Thyroid gland (tissue), 4 donors: Measurements from ENCODE around the gene MEMO1. TPM values are rescaled to one million over a fixed set of nuclear protein-coding genes. Genes with fewer than 3 reads are reported as not detected.
A peak's percentile ranks its signal among the peaks of the same experiment; 100 is the strongest.
"Not testable (repeated sequence)": the region's sequence is repeated elsewhere in the genome, so short reads cannot be mapped to it uniquely, and the experiment has no call there.

Experiments
- DNase-seq, 2 donors: peaks; one replicate each; pipeline ENCODE4 v3.0.0-alpha.2; 2019
- H3K27ac ChIP-seq, 3 donors: fragments of 200-600 bp; sonication (generic); 1 replicate in 2 of 3; 2 replicates in 1 of 3; pipeline ENCODE4 v1.5.1; 2016 to 2019; ENCODE audit warnings: mild to moderate bottlenecking in 1 of 3, moderate library complexity in 1 of 3
- H3K27me3 ChIP-seq: fragments of 200-600 bp; sonication (generic); one replicate; pipeline ENCODE4 v1.5.1; 2019
- H3K36me3 ChIP-seq, 2 donors: fragments of 200-600 bp; sonication (generic); one replicate each; pipeline ENCODE4 v1.5.1; 2016 to 2019
- H3K4me1 ChIP-seq, 2 donors: fragments of 200-600 bp; sonication (generic); one replicate each; pipeline ENCODE4 v1.5.1; 2017 to 2019
- H3K4me3 ChIP-seq, 3 donors: fragments of 200-600 bp; sonication (generic); replicated peaks in 1 of 3; 1 replicate in 2 of 3; 2 replicates in 1 of 3; pipeline ENCODE4 v1.5.1; 2016; ENCODE audit warnings: mild to moderate bottlenecking in 1 of 3
- H3K9me3 ChIP-seq: fragments of 200-600 bp; sonication (generic); one replicate; pipeline ENCODE4 v1.5.1; 2017
- CTCF ChIP-seq, 6 experiments: fragments of 200-600 bp in 3 of 6; fragments of 450-650 bp in 3 of 6; sonication (generic) in 3 of 6; IDR thresholded peaks; one replicate each; pipeline ENCODE4 v1.5.1; 2016 to 2019; ENCODE audit warnings: antibody characterized with exemption in 6 of 6, mild to moderate bottlenecking in 2 of 6, inconsistent platforms in 1 of 6, moderate library complexity in 1 of 6
- POLR2A ChIP-seq, 2 donors: fragments of 450-650 bp; IDR thresholded peaks; one replicate each; pipeline ENCODE4 v1.6.1; 2017; ENCODE audit warnings: antibody characterized with exemption in 2 of 2, mild to moderate bottlenecking in 2 of 2, moderate library complexity in 1 of 2
- WGBS, 2 donors: methylation state at CpG; one replicate each; pipeline ENCODE4 v1.1.5; 2017; 5-methylcytosine and 5-hydroxymethylcytosine counted together
- intact Hi-C: fragments of 100-400 bp; cut with DNase I; formaldehyde crosslinking; loops from one replicate; pipeline ENCODE4 v1.15.1; 2023
- total RNA-seq, 4 donors: library from RNA; depleted of rRNA; stranded (reverse); fragments of >200 nt; gene quantifications; one replicate each; pipeline ENCODE4 v1.2.3, GENCODE V29; 2016

MEMO1 gene
- total RNA-seq, 4 donors from 2014 or later, result 16.3 to 28.7 (median 27.4) TPM

GRCh38 chr2:31909661-31910060 is 101.1 kb downstream of the MEMO1 start:
- H3K27me3 ChIP-seq, result no peaks in the 10 kb centered on the region
- H3K9me3 ChIP-seq, result no peaks in the 10 kb centered on the region
- H3K4me3 ChIP-seq, result no peak overlapping the region
- H3K27ac ChIP-seq, result no peak overlapping the region
- TF ChIP-seq POLR2A (IDR thresholded peaks at IDR 0.05), result no peak
- no peak for TF ChIP-seq CTCF (IDR thresholded peaks at IDR 0.05)
- H3K4me1 ChIP-seq, result peaks cover 2 to 24% of the 10 kb centered on the region in 2 donors
- no peaks in the 10 kb centered on the region for H3K36me3 ChIP-seq
- intact Hi-C loops, result no loop called here
- DNase-seq, result no peak

- H3K9me3 ChIP-seq, H3K27me3 ChIP-seq, H3K36me3 ChIP-seq, H3K4me3 ChIP-seq, intact Hi-C loops, H3K27ac ChIP-seq: not testable (repeated sequence)
- peak; percentile 66 to 69 for DNase-seq
- 34 to 46% methylated on average over 6 of the region's 6 CpGs for WGBS, 2 donors
- peaks cover 2 to 25% of the 10 kb centered on the region in 2 donors for H3K4me1 ChIP-seq
Measured at GRCh38 chr2:31907491-31907890, 103.3 kb downstream of the MEMO1 start.

GRCh38 chr2:31903109-31903780 is 107.6 kb downstream of the MEMO1 start:
- WGBS, 2 donors, result 88 to 89% methylated on average over 4 of the region's 4 CpGs
- TF ChIP-seq POLR2A (IDR thresholded peaks at IDR 0.05), result no peak
- TF ChIP-seq CTCF (IDR thresholded peaks at IDR 0.05), result no peak
- Histone ChIP-seq H3K9me3 (no peaks in the 10 kb centered on the region), H3K4me3 (no peak overlapping the region), H3K27me3 (no peaks in the 10 kb centered on the region), H3K36me3 (no peaks in the 10 kb centered on the region), H3K27ac (no peak overlapping the region), H3K4me1 (peaks cover 2 to 17% of the 10 kb centered on the region in 2 donors)
- intact Hi-C loops, result no loop called here
- DNase-seq, result no peak

- Histone ChIP-seq H3K36me3 (no peaks in the 10 kb centered on the region), H3K27me3 (no peaks in the 10 kb centered on the region), H3K9me3 (no peaks in the 10 kb centered on the region), H3K27ac (no peak overlapping the region), H3K4me1 (peaks cover 2 to 12% of the 10 kb centered on the region in 2 donors), H3K4me3 (no peak overlapping the region)
- intact Hi-C loops, result no loop called here
- DNase-seq, result no peak
- 97 to 100% methylated on average over 2 of the region's 2 CpGs for WGBS, 2 donors
- no peak for TF ChIP-seq POLR2A (IDR thresholded peaks at IDR 0.05)
- no peak for TF ChIP-seq CTCF (IDR thresholded peaks at IDR 0.05)
Measured at GRCh38 chr2:31901900-31902299, 108.9 kb downstream of the MEMO1 start.

- H3K4me1 ChIP-seq, intact Hi-C loops, H3K27me3 ChIP-seq, H3K36me3 ChIP-seq, H3K9me3 ChIP-seq, DNase-seq, H3K4me3 ChIP-seq, H3K27ac ChIP-seq: not testable (repeated sequence)
- 95 to 100% methylated on average over 2 of the region's 2 CpGs for WGBS, 2 donors
Measured at GRCh38 chr2:31900156-31900555, 110.7 kb downstream of the MEMO1 start.

GRCh38 chr2:31898346-31898745 is 112.5 kb downstream of the MEMO1 start:
- H3K4me1 ChIP-seq, intact Hi-C loops, H3K9me3 ChIP-seq, DNase-seq, H3K27ac ChIP-seq, H3K27me3 ChIP-seq, H3K4me3 ChIP-seq, H3K36me3 ChIP-seq: not testable (repeated sequence)
- WGBS, 2 donors, result 98 to 99% methylated on average over 3 of the region's 3 CpGs

GRCh38 chr2:31897340-31897739 is 113.5 kb downstream of the MEMO1 start:
- H3K36me3 ChIP-seq, H3K4me1 ChIP-seq, H3K9me3 ChIP-seq, H3K27me3 ChIP-seq, DNase-seq, intact Hi-C loops, H3K4me3 ChIP-seq, H3K27ac ChIP-seq: not testable (repeated sequence)
- 97 to 99% methylated on average over 4 of the region's 4 CpGs for WGBS, 2 donors
